GM21737 (cell line): ENCODE data around the gene VAV3.

ENCODE experiments used
- ATAC-seq: cut with Tn5 transposase; IDR thresholded peaks from one replicate; pipeline ENCODE4 v1.9.1; 2021; ENCODE audit warnings: mild to moderate bottlenecking, moderate library complexity; ENCODE audit not compliant: unreplicated experiment

Gene VAV3

DNA sequence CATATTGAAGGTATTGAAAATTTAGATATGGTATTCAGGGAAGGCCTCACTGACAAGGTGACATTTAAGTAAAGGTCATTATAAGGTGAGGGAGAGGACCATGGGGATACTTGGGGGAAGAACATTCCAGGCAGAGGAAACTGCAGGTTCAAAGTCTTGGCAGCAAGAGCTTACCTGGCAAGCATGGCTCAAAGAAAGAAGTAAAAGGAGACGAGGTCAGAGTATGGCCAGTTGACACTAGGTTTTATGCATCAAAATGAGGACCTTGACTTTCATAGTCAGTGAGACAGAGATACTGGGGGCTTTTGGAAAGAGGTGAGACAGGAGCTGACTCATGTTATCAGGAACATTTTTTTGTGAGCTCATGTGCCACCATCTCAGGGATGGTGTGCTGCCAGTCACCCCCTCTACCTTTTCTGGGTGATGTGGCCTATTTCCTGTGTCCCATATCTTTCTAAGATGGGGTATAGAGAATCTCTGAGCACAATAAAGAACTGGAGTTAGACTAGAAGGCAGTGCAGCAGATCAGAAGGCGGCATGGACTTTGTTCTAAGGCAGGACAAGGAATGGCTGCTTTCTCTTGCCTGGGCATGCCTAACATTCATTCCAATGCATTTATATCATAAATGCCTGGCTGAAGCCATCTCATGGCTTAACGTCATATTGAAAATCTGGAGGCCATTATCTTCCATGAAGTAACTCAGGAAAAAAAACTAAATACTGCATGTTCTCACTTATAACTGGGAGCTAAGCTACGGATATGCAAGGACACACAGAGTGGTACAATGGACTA lies 417.4 kb downstream of the VAV3 start:
- ATAC-seq = no peak

DNA sequence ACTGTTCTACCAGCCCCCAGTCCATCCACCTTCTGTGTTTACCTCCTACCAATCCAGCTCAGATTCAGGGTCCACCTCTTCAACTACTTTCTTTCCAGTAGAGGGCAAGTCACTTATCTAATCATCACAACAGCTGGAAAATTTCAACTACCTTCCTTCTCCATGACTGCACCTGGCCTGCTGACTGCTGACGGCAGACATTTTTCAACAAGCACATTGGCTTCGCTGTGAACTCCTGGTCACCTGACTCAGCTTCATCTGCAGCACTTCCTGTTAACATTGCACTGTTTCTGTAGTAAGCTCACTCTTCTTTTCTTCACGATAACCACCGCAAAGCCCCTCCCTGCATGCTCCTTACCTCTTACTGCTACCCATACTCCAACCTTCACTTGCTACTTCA lies 418.4 kb downstream of the VAV3 start:
- no peak for ATAC-seq

DNA sequence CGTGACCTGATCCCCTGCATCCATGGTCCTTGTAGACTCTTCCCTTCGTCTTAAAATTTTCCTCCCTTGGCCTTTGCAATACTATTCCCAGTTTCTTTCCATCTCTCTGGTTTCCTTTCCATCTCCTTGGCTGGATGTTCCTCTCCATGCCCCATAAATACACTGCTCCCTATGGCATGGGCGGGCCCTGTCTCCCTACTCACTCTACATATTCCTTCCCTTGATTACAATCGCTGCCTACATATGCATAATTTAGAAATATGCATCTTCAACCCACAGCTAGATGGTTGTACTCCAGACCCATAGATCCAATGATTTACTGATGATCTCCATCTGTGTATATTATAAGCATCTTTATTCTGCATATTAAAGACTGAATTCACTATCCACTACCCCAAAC lies 419.1 kb downstream of the VAV3 start:
- no peak for ATAC-seq

DNA sequence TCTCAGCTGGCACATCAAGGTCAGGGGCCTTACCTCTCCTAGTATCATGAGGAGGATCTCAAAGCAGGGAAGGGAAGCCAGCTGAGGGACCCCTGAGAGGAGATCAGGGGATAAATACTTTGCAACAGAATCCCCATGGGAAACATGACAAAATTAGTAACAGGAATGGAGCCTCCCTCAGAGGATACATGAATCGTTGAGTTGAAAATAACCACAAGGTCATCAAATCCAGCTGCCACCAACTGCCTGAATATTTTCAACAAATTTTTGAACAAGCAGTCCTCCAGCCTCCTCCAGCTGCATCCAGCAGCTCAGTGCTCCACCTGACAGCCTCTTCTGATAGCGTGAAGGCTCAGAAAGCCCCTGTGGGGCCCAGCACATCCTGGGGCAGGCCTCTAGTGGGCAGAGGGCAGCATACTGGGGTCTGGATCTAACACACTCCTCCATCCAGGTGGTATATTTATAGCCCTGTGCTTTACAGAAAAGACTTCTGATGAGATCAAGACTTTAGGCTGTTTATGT lies 419.9 kb downstream of the VAV3 start:
- ATAC-seq = no peak

DNA sequence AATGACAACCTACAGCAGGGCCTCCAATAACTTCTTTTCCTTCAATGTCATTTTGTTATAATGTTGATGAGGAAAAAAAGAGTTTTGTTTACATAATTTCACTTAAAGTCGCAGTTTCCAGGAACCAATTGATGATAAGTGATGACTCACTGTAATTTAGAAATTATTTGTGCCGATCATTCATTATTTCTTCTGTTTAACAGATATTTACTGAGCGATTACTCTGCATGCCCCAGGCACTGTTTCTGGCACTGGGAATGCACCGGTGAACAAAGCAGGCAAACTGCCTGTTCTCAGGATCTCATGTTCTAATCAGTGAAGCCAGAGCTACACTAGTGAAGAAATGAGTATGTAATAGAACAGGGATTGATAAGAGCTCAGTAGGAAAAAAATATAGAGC lies 420.7 kb downstream of the VAV3 start:
- no peak for ATAC-seq

DNA sequence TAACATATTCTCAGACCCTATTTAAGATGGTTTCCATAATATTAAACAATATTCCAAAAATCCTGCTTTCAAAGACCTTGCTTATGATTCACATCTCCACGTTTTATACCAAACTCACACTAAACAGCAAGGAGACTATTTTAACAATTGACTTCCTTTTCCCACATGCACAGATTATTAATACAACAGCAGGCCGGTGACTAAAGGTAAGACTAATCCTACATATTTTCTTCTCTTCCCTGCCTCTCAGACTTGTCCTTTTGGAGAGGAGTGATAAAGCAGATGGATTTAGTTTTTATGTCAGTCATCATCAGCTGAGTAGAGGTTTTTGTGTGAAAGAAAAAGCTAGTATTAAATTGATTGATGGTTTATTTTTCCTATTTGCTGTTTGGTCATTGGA lies 423.6 kb downstream of the VAV3 start:
- ATAC-seq = no peak

DNA sequence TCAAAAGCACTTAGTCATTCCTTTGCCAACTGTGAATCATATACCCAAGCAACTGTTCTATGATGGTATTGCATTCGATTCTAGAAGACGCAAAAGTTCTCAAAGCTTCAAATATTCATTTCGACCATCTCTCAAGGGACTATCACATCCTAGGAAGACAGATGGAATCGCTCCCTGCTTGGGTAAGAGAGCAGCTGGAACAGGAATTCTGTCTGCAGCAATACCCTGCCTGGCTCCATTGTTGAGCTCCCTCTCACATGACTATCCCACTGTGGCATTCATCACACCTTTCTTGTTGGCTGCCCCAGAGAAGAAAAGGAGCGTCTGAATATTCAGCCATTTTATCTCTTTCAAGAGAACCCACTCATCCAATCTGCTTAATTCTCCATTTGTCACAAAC lies 426.5 kb downstream of the VAV3 start:
- ATAC-seq = no peak

DNA sequence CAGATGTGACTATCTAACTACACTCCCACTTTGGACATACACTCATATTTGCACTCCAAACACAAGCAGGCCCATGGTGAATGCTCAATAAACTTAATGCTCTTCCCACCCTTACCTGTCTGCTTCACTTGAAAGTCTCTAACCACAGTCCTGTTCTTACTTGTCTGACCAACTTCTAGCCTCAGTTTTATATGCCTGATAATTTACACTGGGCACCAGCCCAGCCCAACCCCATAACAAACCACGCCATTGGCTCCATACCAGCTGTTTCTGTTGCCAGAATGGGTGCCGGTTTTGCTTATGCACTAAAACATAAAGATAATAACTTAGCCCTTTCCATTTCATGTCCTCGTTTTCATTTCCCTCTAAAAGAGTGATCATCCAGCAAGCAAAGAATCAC lies 428.7 kb downstream of the VAV3 start:
- no peak for ATAC-seq

DNA sequence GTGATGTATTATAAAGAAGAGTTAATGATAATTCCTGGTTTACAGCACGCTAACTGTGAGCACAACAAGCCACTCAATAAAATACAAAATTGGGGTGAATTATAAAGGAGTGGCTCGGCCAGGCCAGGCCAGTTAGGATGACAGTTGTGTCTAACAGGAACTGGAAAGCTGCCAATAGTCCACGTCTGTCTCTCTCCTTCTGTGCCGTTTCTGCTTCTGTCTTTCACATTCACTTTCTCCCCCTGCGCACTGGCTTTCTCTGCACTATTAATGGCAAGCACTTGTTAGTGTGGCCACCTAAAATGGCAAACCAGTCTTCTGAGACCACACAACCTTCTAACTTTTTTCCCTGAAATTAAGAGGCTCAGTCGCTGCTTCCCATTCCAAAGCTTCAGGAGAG lies 429.9 kb downstream of the VAV3 start:
- peak; percentile 63 for ATAC-seq

DNA sequence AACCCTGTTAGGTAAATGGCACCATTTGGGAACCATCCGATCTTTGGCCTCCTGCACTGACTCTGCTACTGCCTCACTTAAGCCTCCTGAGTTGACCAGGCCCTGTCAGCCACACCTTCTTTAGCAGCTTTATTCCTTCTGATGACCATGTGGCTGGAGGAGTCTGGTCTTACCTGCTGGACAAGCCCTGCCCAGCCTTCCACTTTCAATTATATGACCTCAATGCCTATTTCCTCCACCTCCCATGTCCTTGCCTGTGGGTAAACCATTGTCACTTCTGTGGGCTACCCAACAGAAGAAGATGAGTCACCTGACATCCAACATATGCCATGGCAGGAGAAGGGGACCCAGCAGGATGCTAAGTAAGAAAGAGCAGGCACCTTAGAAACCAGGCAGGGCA lies 430.3 kb downstream of the VAV3 start:
- ATAC-seq = no peak

DNA sequence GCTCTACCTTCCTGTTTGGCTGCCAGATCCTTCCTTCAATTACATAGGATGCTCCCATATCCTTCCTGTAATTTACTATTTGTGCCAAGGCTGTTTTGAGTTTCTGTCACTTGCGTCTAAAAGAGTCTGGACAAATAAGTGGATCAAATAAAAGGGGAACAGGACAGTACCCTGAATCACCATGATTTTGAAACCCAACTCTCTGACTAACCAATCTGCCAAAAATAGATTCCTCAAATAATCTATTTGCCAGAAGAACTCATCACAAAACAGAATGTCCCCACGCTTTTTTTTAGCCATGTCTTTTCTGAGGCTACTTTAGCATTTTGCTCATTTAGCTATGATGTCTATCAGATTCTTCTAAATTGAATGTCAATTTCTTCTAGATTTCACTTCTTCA lies 431.5 kb downstream of the VAV3 start:
- ATAC-seq = no peak

DNA sequence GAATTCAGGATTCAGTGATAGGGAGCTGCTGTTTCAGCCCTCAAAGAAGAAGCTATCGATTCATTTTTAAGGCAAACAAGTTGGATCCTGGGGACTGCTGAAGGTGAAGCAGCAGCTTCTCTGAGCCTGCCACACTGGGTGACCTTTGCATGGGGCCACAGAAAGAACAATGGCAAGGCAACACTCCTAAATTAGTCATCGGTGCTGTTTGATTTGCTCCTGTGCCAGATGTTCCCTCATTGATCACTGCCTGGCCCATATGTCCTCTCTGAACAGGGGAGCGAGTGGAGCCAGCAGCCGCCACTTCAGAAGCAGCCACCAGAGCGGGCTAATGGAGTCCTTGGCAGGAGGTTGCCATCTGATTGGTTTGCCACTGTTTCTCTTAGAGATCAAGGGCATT lies 432.7 kb downstream of the VAV3 start:
- ATAC-seq = no peak

DNA sequence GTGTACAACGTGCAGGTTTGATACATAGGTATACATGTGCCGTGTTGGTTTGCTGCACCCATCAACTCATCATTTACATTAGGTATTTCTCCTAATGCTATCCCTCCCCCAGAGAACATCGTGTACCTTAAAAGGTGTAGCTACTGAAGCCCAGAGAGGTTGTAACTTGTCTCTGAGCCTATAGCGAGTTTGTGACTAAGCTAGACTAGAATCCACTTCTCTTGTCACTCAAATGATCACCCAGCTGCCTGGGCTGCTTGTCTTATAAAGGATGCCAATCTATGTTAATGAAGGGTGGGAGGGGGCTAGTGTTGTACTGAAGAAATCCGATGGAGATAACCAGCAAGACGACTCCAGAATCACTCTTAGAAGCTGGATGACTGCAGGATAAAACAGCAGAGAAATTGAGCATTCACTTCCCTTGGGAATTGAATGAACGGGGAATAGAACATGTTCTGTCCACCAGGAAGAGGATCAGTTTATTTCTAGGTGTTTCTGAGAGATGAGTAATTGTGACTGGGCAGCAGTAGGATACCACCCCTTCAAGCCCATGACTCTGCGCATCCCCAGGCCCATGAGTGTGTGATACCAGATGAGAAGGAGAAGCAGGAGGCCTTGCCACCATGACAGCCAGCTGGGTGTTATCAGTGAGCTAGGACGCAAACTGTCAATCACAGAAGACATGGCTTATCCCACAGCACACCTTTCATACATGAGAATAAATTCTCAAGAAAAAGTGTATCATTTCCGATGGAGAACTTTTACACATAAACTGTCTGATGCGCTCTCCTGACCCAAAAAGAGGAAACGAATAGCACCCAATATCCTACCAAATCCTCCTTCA lies 433.7 kb downstream of the VAV3 start:
- no peak for ATAC-seq

DNA sequence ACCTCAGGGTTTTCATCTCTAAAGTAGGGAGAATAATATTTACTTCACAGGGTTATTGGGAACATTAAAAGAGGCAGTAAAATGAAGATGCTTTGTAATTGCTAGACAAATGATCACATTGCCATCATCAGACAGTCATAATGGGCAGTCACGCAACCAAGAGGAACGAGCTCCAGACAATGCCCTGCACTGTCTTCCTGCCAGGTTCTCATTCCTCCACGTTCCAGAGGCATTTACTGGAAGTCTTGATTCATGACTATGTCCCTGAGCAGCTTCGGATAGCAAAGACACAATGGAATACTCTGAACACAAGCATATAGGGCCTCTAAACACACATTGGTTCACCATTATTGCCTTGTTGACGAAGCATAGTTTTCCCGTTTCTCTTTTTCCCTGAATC lies 434.4 kb downstream of the VAV3 start:
- ATAC-seq = no peak

DNA sequence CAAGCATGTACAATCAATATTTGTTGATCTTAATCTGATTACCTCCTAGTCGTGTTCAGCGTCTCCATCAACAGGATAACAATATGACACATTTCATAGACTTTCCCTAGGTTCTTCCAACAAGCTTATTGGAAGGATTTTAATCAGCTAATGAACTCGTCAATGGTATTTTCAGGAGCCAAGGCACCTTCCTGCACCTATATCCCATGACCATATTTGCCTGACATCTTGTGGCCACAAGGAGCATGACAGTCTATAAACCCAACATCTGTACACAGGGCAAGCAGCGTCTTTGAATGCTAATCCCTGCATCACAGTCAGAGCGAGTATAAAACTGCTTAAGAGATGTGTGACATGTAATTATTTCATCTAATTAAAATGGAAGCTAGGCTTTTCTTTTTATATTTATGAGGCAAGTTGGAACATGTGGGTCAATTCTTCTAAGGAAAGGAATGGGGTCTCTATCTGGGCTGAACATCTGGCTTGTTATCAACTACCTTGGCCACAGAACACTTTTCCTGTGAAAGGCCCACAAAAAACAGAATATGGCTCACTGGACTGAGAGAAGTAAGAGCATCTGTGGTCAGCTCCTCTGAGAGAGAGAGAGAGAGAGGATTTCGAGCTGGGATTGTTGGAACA lies 435.4 kb downstream of the VAV3 start:
- ATAC-seq = peak; percentile 92

DNA sequence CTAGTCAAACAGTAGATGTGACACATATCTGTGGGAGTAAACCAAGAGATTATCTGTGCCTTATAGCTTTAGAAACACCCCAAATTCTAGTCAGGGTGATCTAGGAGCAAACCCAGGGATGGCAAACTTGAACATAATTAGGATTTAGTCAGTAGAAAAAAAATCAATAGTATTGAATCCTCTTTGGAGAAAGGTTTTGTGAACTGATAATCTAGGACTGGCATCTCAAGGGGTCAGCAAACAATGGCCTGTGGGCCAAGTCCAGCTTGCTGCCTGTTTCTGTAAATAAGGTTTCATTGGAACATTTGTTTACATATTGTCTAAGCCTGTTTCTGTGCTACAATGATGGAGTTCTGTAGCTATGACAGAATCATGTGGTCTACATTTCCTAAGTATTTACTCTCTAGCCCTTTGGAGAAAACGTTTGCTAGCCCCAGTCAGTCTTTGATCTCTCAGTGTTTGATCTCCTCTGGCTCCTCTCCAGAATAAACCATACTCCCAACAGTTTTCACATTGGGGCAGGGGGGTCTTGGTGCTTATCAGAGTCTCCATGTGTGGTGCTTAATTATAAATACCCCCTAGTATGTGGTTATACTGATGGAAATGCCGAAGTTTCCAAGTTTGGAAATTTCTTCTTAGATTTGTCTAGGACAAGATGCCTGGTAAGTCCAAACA lies 438.3 kb downstream of the VAV3 start:
- no peak for ATAC-seq

DNA sequence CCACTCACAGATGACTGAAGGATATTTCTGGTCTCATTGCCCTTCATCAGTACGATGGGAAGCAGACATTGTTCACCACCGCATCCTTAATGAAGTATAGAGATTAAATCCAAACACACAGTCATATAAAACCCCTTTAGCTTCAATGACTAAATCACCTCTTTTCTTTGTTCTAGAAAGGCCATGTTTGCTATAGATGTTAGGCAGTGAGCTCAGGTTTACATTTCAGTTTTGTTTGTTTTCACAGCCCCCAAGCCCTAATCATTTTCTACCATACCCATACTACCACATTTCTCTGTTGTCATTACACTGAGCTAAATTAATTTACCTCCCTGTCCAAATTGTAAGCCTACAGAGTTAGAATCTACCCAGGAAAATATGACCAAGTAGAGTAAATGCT lies 439.0 kb downstream of the VAV3 start:
- no peak for ATAC-seq

DNA sequence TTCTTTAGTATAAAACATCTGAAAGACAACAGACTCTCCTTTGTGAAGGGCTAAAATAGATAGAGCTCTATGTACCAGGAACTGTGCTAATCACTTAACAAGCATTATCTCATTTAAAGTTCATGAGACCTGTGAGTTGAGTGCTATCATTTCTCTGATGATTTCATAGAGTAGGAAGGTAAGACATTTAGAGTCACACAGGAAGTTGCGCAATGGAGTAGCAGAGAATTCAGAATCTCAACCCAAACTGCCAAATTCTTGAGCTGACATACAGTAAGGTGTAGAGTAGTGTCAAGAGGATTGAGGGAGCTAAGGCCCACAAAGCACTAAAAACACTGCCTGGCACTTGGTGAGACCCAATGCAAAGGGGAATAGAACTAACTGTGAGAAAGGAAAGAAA lies 439.8 kb downstream of the VAV3 start:
- ATAC-seq = no peak

DNA sequence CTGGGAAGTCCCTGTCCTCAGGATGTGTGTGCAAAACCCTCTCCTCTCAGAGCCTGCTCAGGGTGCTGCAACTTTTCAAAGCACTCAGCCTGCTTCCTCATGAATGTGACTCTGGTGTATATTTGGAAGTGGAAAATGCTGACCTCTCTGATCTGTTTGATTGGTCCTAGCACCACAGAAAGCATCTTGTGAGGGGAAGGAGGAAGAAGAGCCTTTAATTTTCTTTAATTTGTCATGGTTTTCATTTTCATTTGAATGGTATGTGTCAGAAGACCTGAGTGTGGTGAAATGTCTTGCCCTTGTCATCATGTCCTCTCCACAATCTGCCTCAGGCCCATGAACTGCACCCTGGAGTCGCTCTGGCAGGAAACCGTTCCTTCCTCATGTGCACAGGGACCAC lies 440.7 kb downstream of the VAV3 start:
- no peak for ATAC-seq

DNA sequence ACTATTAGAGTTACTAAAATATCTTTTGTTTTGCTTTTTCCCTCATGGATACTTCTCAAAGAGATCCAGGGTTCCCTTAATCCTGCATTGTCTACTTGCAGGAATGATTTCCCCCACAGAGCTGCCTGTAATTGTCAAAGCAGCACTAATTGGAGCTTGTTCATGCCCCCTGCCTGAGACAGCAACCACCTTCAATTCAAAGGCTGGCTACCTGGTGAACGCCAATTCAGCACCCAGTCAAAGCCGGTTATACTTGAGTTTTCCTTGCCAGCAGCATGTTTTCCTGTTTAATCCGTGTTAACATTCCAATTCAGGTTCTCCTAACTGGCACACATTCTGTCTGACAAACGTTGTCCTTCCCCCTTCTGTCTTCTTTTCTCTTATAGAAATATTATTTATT lies 441.2 kb downstream of the VAV3 start:
- ATAC-seq = no peak

DNA sequence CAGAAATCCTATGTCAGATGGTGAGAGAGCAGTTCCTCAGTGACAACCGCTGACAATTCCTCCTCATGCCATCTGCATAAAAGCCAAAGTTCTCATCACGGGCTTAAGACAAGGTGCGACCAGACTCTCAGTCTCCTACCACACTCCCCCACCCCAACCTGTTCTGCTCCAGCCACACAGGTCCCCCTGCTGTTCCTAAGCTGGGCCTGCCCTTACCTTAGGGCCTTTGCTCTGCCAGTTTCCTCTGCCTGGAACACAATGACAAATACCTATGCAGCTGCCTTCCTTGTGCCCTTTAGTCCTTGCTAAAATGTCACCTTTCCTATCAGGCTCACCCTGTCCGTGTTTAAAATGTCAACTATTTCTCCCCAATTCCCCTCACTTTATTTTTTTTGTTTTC lies 441.9 kb downstream of the VAV3 start:
- no peak for ATAC-seq
